Measurements from ENCODE around the gene EP400.
"Not testable (repeated sequence)": the region's sequence is repeated elsewhere in the genome, so short reads cannot be mapped to it uniquely, and the experiment has no call there.

DNA sequence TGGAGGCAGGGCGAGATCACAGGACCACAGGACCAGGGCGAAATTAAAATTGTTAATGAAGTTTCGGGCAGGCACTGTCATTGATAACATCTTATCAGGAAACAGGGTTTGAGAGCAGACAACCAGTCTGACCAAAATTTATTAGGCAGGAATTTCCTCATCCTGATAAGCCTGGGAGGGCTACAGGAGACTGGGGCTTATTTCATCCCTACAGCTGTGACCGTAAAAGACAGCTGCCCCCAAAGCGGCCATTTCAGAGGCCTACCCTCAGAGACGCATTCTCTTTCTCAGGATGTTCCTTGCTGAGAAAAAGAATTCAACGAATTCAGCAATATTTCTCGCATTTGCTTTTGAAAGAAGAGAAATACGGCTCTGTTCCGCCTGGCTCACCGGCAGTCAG, 97.9 kb downstream of the EP400 start:
- TF ChIP-seq, protein P1, sequence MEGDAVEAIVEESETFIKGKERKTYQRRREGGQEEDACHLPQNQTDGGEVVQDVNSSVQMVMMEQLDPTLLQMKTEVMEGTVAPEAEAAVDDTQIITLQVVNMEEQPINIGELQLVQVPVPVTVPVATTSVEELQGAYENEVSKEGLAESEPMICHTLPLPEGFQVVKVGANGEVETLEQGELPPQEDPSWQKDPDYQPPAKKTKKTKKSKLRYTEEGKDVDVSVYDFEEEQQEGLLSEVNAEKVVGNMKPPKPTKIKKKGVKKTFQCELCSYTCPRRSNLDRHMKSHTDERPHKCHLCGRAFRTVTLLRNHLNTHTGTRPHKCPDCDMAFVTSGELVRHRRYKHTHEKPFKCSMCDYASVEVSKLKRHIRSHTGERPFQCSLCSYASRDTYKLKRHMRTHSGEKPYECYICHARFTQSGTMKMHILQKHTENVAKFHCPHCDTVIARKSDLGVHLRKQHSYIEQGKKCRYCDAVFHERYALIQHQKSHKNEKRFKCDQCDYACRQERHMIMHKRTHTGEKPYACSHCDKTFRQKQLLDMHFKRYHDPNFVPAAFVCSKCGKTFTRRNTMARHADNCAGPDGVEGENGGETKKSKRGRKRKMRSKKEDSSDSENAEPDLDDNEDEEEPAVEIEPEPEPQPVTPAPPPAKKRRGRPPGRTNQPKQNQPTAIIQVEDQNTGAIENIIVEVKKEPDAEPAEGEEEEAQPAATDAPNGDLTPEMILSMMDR (IDR thresholded peaks at IDR 0.05; ENCODE audit: low read depth, low read length), result not testable (repeated sequence)
- not testable (repeated sequence) for TF ChIP-seq EZH2phosphoT487 (IDR thresholded peaks at IDR 0.05; ENCODE audit: low read depth)

Measured in OCI-LY3 (cell line).